Mononuclear cell (primary cell): ENCODE measurements around the gene EFCAB14. TPM values are rescaled to one million over a fixed set of nuclear protein-coding genes. Genes with fewer than 3 reads are reported as not detected.

Experiments used
- H3K27me3 ChIP-seq: 2 replicates; pipeline ENCODE4 v1.6.0; 2011; ENCODE audit warnings: low read length, control low read depth; ENCODE audit not compliant: insufficient read depth
- H3K4me1 ChIP-seq: 2 replicates; pipeline ENCODE4 v1.5.1; 2011; ENCODE audit warnings: mild to moderate bottlenecking, low read length, control low read depth; ENCODE audit not compliant: insufficient read depth
- H3K4me3 ChIP-seq: 2 replicates; pipeline ENCODE4 v1.5.1; 2011; ENCODE audit warnings: mild to moderate bottlenecking, low read length, moderate library complexity
- H3K9me3 ChIP-seq: 2 replicates; pipeline ENCODE4 v1.5.1; 2011; ENCODE audit warnings: low read depth, mild to moderate bottlenecking, control low read depth, low read length
- total RNA-seq: library from RNA; depleted of rRNA; stranded (reverse); fragments of >200 nt; gene quantifications from one replicate; pipeline ENCODE4 v1.2.3, GENCODE V29; 2012

EFCAB14 gene
- total RNA-seq, 1 donor = 76.0 TPM

- no peaks in the 10 kb centered on the region for H3K4me1 ChIP-seq
- H3K9me3 ChIP-seq = no peaks in the 10 kb centered on the region
- no peak overlapping the region for H3K4me3 ChIP-seq
- no peaks in the 10 kb centered on the region for H3K27me3 ChIP-seq
These were observed 79.4 kb downstream of the EFCAB14 start for GRCh38 chr1:46639547-46639946.

DNA sequence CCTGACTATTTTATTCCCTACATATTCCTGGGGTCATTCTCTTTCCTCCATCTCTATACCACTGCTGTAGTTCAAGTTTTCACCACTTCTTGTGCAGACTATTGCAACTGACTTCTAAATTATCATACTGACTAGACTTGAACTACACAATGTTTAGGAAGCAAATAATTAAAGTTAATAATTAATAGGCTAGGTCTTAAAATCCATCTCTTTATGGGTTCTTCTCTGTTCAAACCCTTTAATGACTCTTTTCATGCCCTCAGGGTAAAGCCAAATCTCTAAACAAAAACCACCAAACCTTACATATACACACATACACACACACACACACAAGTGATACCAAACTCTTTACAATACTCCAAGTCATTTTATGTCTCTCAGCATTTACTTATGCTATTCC is 80.0 kb downstream of the EFCAB14 start:
- H3K4me1 ChIP-seq = no peaks in the 10 kb centered on the region
- no peaks in the 10 kb centered on the region for H3K9me3 ChIP-seq
- H3K4me3 ChIP-seq = no peak overlapping the region
- no peaks in the 10 kb centered on the region for H3K27me3 ChIP-seq

DNA sequence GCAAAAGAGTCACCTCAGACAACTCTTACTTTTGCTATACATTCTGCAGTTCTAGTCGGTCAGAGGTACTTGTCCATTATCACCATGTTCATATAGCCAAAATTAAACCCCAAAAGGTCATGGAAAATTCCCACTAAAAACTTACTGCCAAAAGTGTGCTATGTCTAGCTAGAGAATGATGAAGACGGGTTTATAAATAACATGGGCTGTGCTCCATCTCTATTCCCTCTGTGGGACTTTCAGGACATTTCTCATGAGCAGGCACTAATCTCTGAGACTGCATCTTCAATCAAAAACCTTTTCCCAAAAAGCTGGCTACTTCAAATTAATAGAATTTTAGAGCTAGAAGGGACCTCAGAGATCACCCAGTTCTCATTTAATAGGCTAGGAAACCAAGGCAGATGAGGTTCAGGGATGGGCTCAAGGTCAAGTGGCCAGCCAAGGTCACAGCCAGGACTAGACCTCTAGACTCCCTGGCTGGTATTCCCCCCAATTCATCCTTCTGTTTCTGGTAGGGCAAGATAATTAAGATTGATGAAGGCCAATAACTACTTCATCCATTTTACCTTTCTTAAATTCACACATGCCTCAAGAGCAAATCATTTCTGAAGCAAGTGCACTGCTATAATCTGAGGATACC is 81.3 kb downstream of the EFCAB14 start:
- H3K4me3 ChIP-seq = no peak overlapping the region

DNA sequence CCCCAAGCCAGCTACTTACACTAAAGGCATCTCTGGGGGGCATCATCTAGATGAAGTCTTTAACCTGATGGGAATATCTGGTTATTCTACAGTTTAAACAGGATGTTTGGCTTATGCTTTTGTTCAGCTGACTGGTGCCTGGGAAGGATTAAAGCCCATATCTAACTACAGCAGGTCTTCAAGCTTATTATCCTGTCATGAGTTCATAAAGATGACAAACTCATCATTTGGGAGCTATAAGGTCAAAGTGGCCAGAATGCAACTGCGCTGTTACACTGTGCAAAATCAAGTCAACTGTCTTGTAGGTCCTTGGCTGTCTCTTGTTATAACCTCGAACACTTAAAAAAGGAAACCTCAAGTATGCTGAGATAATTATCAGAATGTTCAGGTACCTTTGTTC is 83.7 kb downstream of the EFCAB14 start:
- no peaks in the 10 kb centered on the region for H3K4me1 ChIP-seq
- H3K27me3 ChIP-seq = no peaks in the 10 kb centered on the region
- no peaks in the 10 kb centered on the region for H3K9me3 ChIP-seq
- no peak overlapping the region for H3K4me3 ChIP-seq

More for the DNA sequence above, 81.3 kb downstream of the EFCAB14 start:
- Histone ChIP-seq H3K4me1 (no peaks in the 10 kb centered on the region), H3K27me3 (no peaks in the 10 kb centered on the region), H3K9me3 (no peaks in the 10 kb centered on the region)

- Histone ChIP-seq H3K4me1 (no peaks in the 10 kb centered on the region), H3K9me3 (no peaks in the 10 kb centered on the region), H3K4me3 (no peak overlapping the region), H3K27me3 (no peaks in the 10 kb centered on the region)
These were observed 88.2 kb downstream of the EFCAB14 start for GRCh38 chr1:46630719-46631118.

Other genes with a start within 250 kb of the EFCAB14 start
- not detected for gene DMBX1, start 229.3 kb downstream of the EFCAB14 start, total RNA-seq
- 0.10 TPM for gene KNCN, start 167.5 kb downstream of the EFCAB14 start, total RNA-seq
- gene MKNK1, start 114.8 kb downstream of the EFCAB14 start, total RNA-seq = 25.4 TPM
- 7.2 TPM for gene MOB3C, start 102.3 kb downstream of the EFCAB14 start, total RNA-seq
- 14.9 TPM for gene ATPAF1, start 50.8 kb downstream of the EFCAB14 start, total RNA-seq
- gene TEX38, start 47.3 kb downstream of the EFCAB14 start, total RNA-seq = not detected
- gene CYP4B1, start 79.9 kb upstream of the EFCAB14 start, total RNA-seq = not detected
- gene CYP4A11, start 222.4 kb upstream of the EFCAB14 start, total RNA-seq = not detected